H9 (cell line): Measurements from ENCODE around the gene RNF224. TPM values are rescaled to one million over a fixed set of nuclear protein-coding genes. Genes with fewer than 3 reads are reported as not detected.

Experiments
- DNase-seq: peaks from one replicate; pipeline ENCODE4 v3.0.0-alpha.2; 2017
- H2AFZ ChIP-seq: one replicate; pipeline ENCODE4 v1.6.1; 2013; ENCODE audit warnings: mild to moderate bottlenecking, low read length, control low read depth, moderate library complexity
- H2AK5ac ChIP-seq: 2 replicates; pipeline ENCODE4 v1.6.1; 2013; ENCODE audit warnings: low read length, control low read depth, mixed read lengths; ENCODE audit not compliant: insufficient read length
- H2BK120ac ChIP-seq: one replicate; pipeline ENCODE4 v1.6.1; 2013; ENCODE audit warnings: low read depth, mild to moderate bottlenecking, low read length, control low read depth, inconsistent platforms; ENCODE audit not compliant: poor library complexity, severe bottlenecking
- H2BK12ac ChIP-seq: 2 replicates; pipeline ENCODE4 v1.6.1; 2013; ENCODE audit warnings: low read length, control low read depth, mixed read lengths, low read depth; ENCODE audit not compliant: insufficient read length
- H2BK15ac ChIP-seq: 2 replicates; pipeline ENCODE4 v1.6.1; 2013; ENCODE audit warnings: low read depth, low read length, control low read depth
- H2BK20ac ChIP-seq: one replicate; pipeline ENCODE4 v1.6.1; 2013; ENCODE audit warnings: low read depth, mild to moderate bottlenecking, low read length, control low read depth, inconsistent platforms; ENCODE audit not compliant: poor library complexity, severe bottlenecking
- H2BK5ac ChIP-seq: 2 replicates; pipeline ENCODE4 v1.6.1; 2013; ENCODE audit warnings: low read length, control low read depth, mixed read lengths; ENCODE audit not compliant: insufficient read length
- H3K14ac ChIP-seq: 2 replicates; pipeline ENCODE4 v1.6.1; 2013; ENCODE audit warnings: low read length, control low read depth; ENCODE audit not compliant: insufficient read depth
- H3K18ac ChIP-seq: 2 replicates; pipeline ENCODE4 v1.6.1; 2013; ENCODE audit warnings: low read depth, mild to moderate bottlenecking, mixed read lengths, low read length, control low read depth; ENCODE audit not compliant: insufficient read length
- H3K23ac ChIP-seq: 2 replicates; pipeline ENCODE4 v1.6.1; 2013; ENCODE audit warnings: low read length, control low read depth, mixed read lengths, low read depth; ENCODE audit not compliant: insufficient read length
- H3K23me2 ChIP-seq: 2 replicates; pipeline ENCODE4 v1.6.1; 2013; ENCODE audit warnings: low read depth, mild to moderate bottlenecking, mixed read lengths, low read length, control low read depth; ENCODE audit not compliant: insufficient read length, poor library complexity, severe bottlenecking
- H3K27ac ChIP-seq: 2 replicates; pipeline ENCODE4 v1.5.1; 2013; ENCODE audit warnings: low read length, control low read depth, mixed read lengths, low read depth; ENCODE audit not compliant: insufficient read length
- H3K27me3 ChIP-seq: 2 replicates; pipeline ENCODE4 v1.6.1; 2013; ENCODE audit warnings: low read length, control low read depth, inconsistent platforms; ENCODE audit not compliant: insufficient read depth
- H3K4ac ChIP-seq: 2 replicates; pipeline ENCODE4 v1.6.1; 2013; ENCODE audit warnings: low read depth, mild to moderate bottlenecking, control low read depth, inconsistent platforms, low read length, moderate library complexity
- H3K4me1 ChIP-seq: 2 replicates; pipeline ENCODE4 v1.6.1; 2013; ENCODE audit warnings: low read length, control low read depth, inconsistent platforms; ENCODE audit not compliant: insufficient read depth
- H3K4me2 ChIP-seq: 2 replicates; pipeline ENCODE4 v1.6.1; 2013; ENCODE audit warnings: low read length, control low read depth, mixed read lengths; ENCODE audit not compliant: insufficient read length, insufficient read depth
- H3K56ac ChIP-seq: 2 replicates; pipeline ENCODE4 v1.6.1; 2013; ENCODE audit warnings: low read depth, mild to moderate bottlenecking, mixed read lengths, low read length, control low read depth; ENCODE audit not compliant: insufficient read length
- H3K79me1 ChIP-seq: 2 replicates; pipeline ENCODE4 v1.6.1; 2013; ENCODE audit warnings: low read depth, mild to moderate bottlenecking, moderate library complexity, low read length, control low read depth, inconsistent platforms; ENCODE audit not compliant: insufficient read depth, poor library complexity, severe bottlenecking
- H3K79me2 ChIP-seq: 2 replicates; pipeline ENCODE4 v1.6.1; 2013; ENCODE audit warnings: low read length, control low read depth, inconsistent platforms; ENCODE audit not compliant: insufficient read depth
- H3K9ac ChIP-seq: 2 replicates; pipeline ENCODE4 v1.6.1; 2013; ENCODE audit warnings: low read length, control low read depth, mixed read lengths; ENCODE audit not compliant: insufficient read length; ENCODE audit errors: extremely low read depth
- H3K9me3 ChIP-seq: one replicate; pipeline ENCODE4 v1.6.1; 2013; ENCODE audit warnings: low read depth, low read length, inconsistent platforms; ENCODE audit not compliant: control insufficient read depth
- H3T11ph ChIP-seq: one replicate; pipeline ENCODE4 v1.6.1; 2013; ENCODE audit warnings: mild to moderate bottlenecking, low read length, control low read depth, inconsistent platforms
- H4K20me1 ChIP-seq: one replicate; pipeline ENCODE4 v1.6.1; 2013; ENCODE audit not compliant: control insufficient read depth, insufficient read length, insufficient read depth
- H4K5ac ChIP-seq: 2 replicates; pipeline ENCODE4 v1.6.1; 2013; ENCODE audit warnings: low read depth, mild to moderate bottlenecking, mixed read lengths, low read length, control low read depth; ENCODE audit not compliant: insufficient read length
- H4K8ac ChIP-seq: replicated peaks from 2 replicates; pipeline ENCODE4 v1.6.1; 2013; ENCODE audit warnings: low read length, control low read depth, mixed read lengths, low read depth; ENCODE audit not compliant: insufficient read length
- H4K91ac ChIP-seq: 2 replicates; pipeline ENCODE4 v1.6.1; 2013; ENCODE audit warnings: low read depth, mild to moderate bottlenecking, moderate library complexity, mixed read lengths, low read length, control low read depth; ENCODE audit not compliant: insufficient read length
- H3K27ac Mint-ChIP-seq, 3 experiments: 2 replicates in 2 of 3; 3 replicates in 1 of 3; pipeline ENCODE4 v1.8.0; 2020 to 2021; ENCODE audit warnings: mixed read lengths in 3 of 3, mild to moderate bottlenecking in 1 of 3, moderate library complexity in 1 of 3
- H3K27me3 Mint-ChIP-seq: 2 replicates; pipeline ENCODE4 v1.8.0; 2021; ENCODE audit warnings: low read depth, mild to moderate bottlenecking, moderate library complexity, mixed read lengths
- H3K36me3 Mint-ChIP-seq, 3 experiments: 2 replicates in 2 of 3; 3 replicates in 1 of 3; pipeline ENCODE4 v1.8.0; 2020 to 2021; ENCODE audit warnings: low read depth in 3 of 3, mixed read lengths in 3 of 3; ENCODE audit not compliant: insufficient read depth in 1 of 3
- H3K4me1 Mint-ChIP-seq, 2 experiments: 2 replicates each; pipeline ENCODE4 v1.8.0; 2020; ENCODE audit warnings: mixed read lengths in 2 of 2
- H3K4me3 Mint-ChIP-seq, 2 experiments: 2 replicates in 1 of 2; 3 replicates in 1 of 2; pipeline ENCODE4 v1.8.0; 2020 to 2021; ENCODE audit warnings: mild to moderate bottlenecking in 2 of 2, mixed read lengths in 2 of 2, moderate library complexity in 1 of 2
- H3K9me3 Mint-ChIP-seq, 2 experiments: 2 replicates in 1 of 2; 3 replicates in 1 of 2; pipeline ENCODE4 v1.8.0; 2020; ENCODE audit warnings: mild to moderate bottlenecking in 2 of 2, mixed read lengths in 2 of 2, moderate library complexity in 1 of 2
- CTCF ChIP-seq: fragments of 200-600 bp; sonication (generic); conservative IDR thresholded peaks from 3 replicates; pipeline ENCODE4 v1.8.0; 2021; ENCODE audit warnings: antibody characterized with exemption, mild to moderate bottlenecking
- WGBS: extraction: QIAGEN DNeasy Blood & Tissue Kit; methylation state at CpG from one replicate; pipeline ENCODE4 v1.1.7; 2013; ENCODE audit warnings: missing lambda C conversion rate, low lambda C conversion rate, mixed read lengths; ENCODE audit not compliant: insufficient read length; ENCODE audit errors: extremely low coverage; 5-methylcytosine and 5-hydroxymethylcytosine counted together
- total RNA-seq: library from RNA; stranded (reverse); gene quantifications from 2 replicates; pipeline ENCODE4 v1.2.1, GENCODE V29; 2021

RNF224 gene
- total RNA-seq, 1 experiment from 2014 or later = 0.15 TPM

GRCh38 chr9:137211532-137211931 lies 15.8 kb upstream of the RNF224 start:
- no peak overlapping the region for H3K4me2 ChIP-seq
- H3K27ac Mint-ChIP-seq = no peak overlapping the region

More at GRCh38 chr9:137211532-137211931, 15.8 kb upstream of the RNF224 start:
- H3K79me2 ChIP-seq = no peaks in the 10 kb centered on the region
- no peak overlapping the region for H2AFZ ChIP-seq
- H3K4ac ChIP-seq = no peak overlapping the region
- no peaks in the 10 kb centered on the region for H3K27me3 ChIP-seq
- no peak overlapping the region for H4K5ac ChIP-seq
- no peak overlapping the region for H2BK15ac ChIP-seq
- no peak overlapping the region for H3K18ac ChIP-seq
- H2BK120ac ChIP-seq = no peak overlapping the region
- no peak overlapping the region for H3T11ph ChIP-seq
- Mint-ChIP-seq H3K27me3 (no peaks in the 10 kb centered on the region), H3K9me3 (no peaks in the 10 kb centered on the region), H3K4me3 (no peak overlapping the region), H3K4me1 (peaks cover 3 to 8% of the 10 kb centered on the region in 2 experiments), H3K36me3 (peaks cover 11 to 47% (median 42%) of the 10 kb centered on the region in 3 experiments; a peak in 6 of 7 replicates)
- H3K23me2 ChIP-seq = no peaks in the 10 kb centered on the region
- no peak overlapping the region for H2BK12ac ChIP-seq
- H3K79me1 ChIP-seq = peaks cover 7% of the 10 kb centered on the region
- H3K9ac ChIP-seq = no peak overlapping the region
- H3K27ac ChIP-seq = no peak overlapping the region
- no peak overlapping the region for H2AK5ac ChIP-seq
- H2BK5ac ChIP-seq = no peak overlapping the region
- no peaks in the 10 kb centered on the region for H3K9me3 ChIP-seq
- H4K20me1 ChIP-seq = no peaks in the 10 kb centered on the region
- no peak overlapping the region for H3K14ac ChIP-seq
- H4K91ac ChIP-seq = no peak overlapping the region
- no peak overlapping the region for H4K8ac ChIP-seq
- no CpG with 5 or more reads among the region's 13 CpGs for WGBS
- no peak for TF ChIP-seq CTCF
- no peaks in the 10 kb centered on the region for H3K4me1 ChIP-seq
- H3K56ac ChIP-seq = no peak overlapping the region
- no peak for DNase-seq
- H3K23ac ChIP-seq = no peak overlapping the region
- H2BK20ac ChIP-seq = no peak overlapping the region
